ENCODE results near the gene SORBS2. TPM values are rescaled to one million over a fixed set of nuclear protein-coding genes. Genes with fewer than 3 reads are reported as not detected.

The SORBS2 gene
- total RNA-seq, 1 donor from 2014 or later = not detected

- Mint-ChIP-seq H3K36me3 (ENCODE audit: low read depth) (no peaks in the 10 kb centered on the region), H3K27ac (no peak overlapping the region), H3K4me3 (no peak overlapping the region), H3K4me1 (no peaks in the 10 kb centered on the region), H3K9me3 (no peaks in the 10 kb centered on the region), H3K27me3 (peaks cover 13% of the 10 kb centered on the region)
- CTCF ChIA-PET = interaction anchor here (1.1 kb wide), 1 partner anchor 21 kb away, joined by 5 read pairs; no protein-coding TSS in a partner anchor
- ATAC-seq (ENCODE audit: low read depth) (no peak), DNase-seq (no peak)
- POLR2A ChIA-PET = no interaction called here
- no peak for TF ChIP-seq CTCF (IDR thresholded peaks at IDR 0.05)
- intact Hi-C loops (cut with micrococcal nuclease) = no loop called here
Measured at GRCh38 chr4:185576314-185576961, 235.6 kb downstream of the SORBS2 start.

- ATAC-seq (ENCODE audit: low read depth) (no peak), DNase-seq (no peak)
- intact Hi-C loops (cut with micrococcal nuclease) = no loop called here
- Mint-ChIP-seq H3K4me3 (no peak overlapping the region), H3K27ac (no peak overlapping the region), H3K27me3 (peaks cover 11% of the 10 kb centered on the region), H3K9me3 (no peaks in the 10 kb centered on the region), H3K36me3 (ENCODE audit: low read depth) (no peaks in the 10 kb centered on the region), H3K4me1 (no peaks in the 10 kb centered on the region)
- CTCF ChIA-PET = no interaction called here
- TF ChIP-seq CTCF (IDR thresholded peaks at IDR 0.05) = no peak
- POLR2A ChIA-PET = no interaction called here
Measured at GRCh38 chr4:185573651-185574199, 238.3 kb downstream of the SORBS2 start.

GRCh38 chr4:185570727-185571126, 241.3 kb downstream of the SORBS2 start:
- ChIA-PET POLR2A (interaction anchor here (0.7 kb wide), 1 partner anchor 271 kb away, joined by 3 read pairs; no protein-coding TSS in a partner anchor), CTCF (no interaction called here)
- intact Hi-C loops (cut with micrococcal nuclease) = no loop called here
- Mint-ChIP-seq H3K9me3 (no peaks in the 10 kb centered on the region), H3K27ac (no peak overlapping the region), H3K4me3 (no peak overlapping the region), H3K36me3 (ENCODE audit: low read depth) (no peaks in the 10 kb centered on the region), H3K27me3 (peaks cover 7% of the 10 kb centered on the region), H3K4me1 (no peaks in the 10 kb centered on the region)
- ATAC-seq (ENCODE audit: low read depth) (no peak), DNase-seq (no peak)
- TF ChIP-seq CTCF (IDR thresholded peaks at IDR 0.05) = no peak

GRCh38 chr4:185567381-185568376, 244.3 kb downstream of the SORBS2 start:
- intact Hi-C loops (cut with micrococcal nuclease) = no loop called here
- DNase-seq = no peak
- H3K4me3 Mint-ChIP-seq = no peak overlapping the region
- no peaks in the 10 kb centered on the region for H3K4me1 Mint-ChIP-seq
- ChIA-PET POLR2A (no interaction called here), CTCF (no interaction called here)
- no peak for TF ChIP-seq CTCF (IDR thresholded peaks at IDR 0.05)
- H3K27me3 Mint-ChIP-seq = peaks cover 1% of the 10 kb centered on the region
- H3K36me3 Mint-ChIP-seq (ENCODE audit: low read depth) = no peaks in the 10 kb centered on the region
- H3K27ac Mint-ChIP-seq = no peak overlapping the region
- ATAC-seq (ENCODE audit: low read depth) = no peak
- H3K9me3 Mint-ChIP-seq = peaks cover 3% of the 10 kb centered on the region

GRCh38 chr4:185566972-185567371, 245.0 kb downstream of the SORBS2 start:
- Mint-ChIP-seq H3K4me3 (no peak overlapping the region), H3K9me3 (peaks cover 3% of the 10 kb centered on the region), H3K4me1 (no peaks in the 10 kb centered on the region), H3K27me3 (peaks cover 7% of the 10 kb centered on the region), H3K36me3 (ENCODE audit: low read depth) (no peaks in the 10 kb centered on the region), H3K27ac (no peak overlapping the region)
- DNase-seq = no peak
- ATAC-seq (ENCODE audit: low read depth) = no peak
- no peak for TF ChIP-seq CTCF (IDR thresholded peaks at IDR 0.05)
- ChIA-PET POLR2A (no interaction called here), CTCF (no interaction called here)
- intact Hi-C loops (cut with micrococcal nuclease) = no loop called here

Data from activated B cell treated with CpG ODN at 0.5 μM for 24 hours (primary cell).